ENCODE data around the gene SNRPB. TPM values are rescaled to one million over a fixed set of nuclear protein-coding genes. Genes with fewer than 3 reads are reported as not detected.

SNRPB gene
- total RNA-seq, 2 donors from 2014 or later: 316 to 325 TPM

- Mint-ChIP-seq H3K27ac (no peak overlapping the region), H3K4me1 (ENCODE audit: low read depth in 2 of 2) (no peaks in the 10 kb centered on the region), H3K9me3 (no peaks in the 10 kb centered on the region), H3K36me3 (no peaks in the 10 kb centered on the region), H3K27me3 (peaks cover 23 to 37% of the 10 kb centered on the region in 2 donors), H3K4me3 (no peak overlapping the region)
- ATAC-seq: no peak
- DNase-seq (ENCODE audit: low spot score): no peak
Observed at GRCh38 chr20:2430538-2430937, 40.1 kb downstream of the SNRPB start.

GRCh38 chr20:2429051-2429450, 41.5 kb downstream of the SNRPB start:
- no peak for DNase-seq (ENCODE audit: low spot score)
- no peak for ATAC-seq
- no peaks in the 10 kb centered on the region for H3K9me3 Mint-ChIP-seq
- H3K4me3 Mint-ChIP-seq: no peak overlapping the region
- H3K36me3 Mint-ChIP-seq: no peaks in the 10 kb centered on the region
- H3K27ac Mint-ChIP-seq: no peak overlapping the region
- peaks cover 26 to 37% of the 10 kb centered on the region in 2 donors for H3K27me3 Mint-ChIP-seq
- H3K4me1 Mint-ChIP-seq (ENCODE audit: low read depth in 2 of 2): no peaks in the 10 kb centered on the region

- no peak for DNase-seq (ENCODE audit: low spot score)
- no peaks in the 10 kb centered on the region for H3K4me1 Mint-ChIP-seq (ENCODE audit: low read depth in 2 of 2)
- ATAC-seq: no peak
- H3K4me3 Mint-ChIP-seq: no peak overlapping the region
- H3K36me3 Mint-ChIP-seq: no peaks in the 10 kb centered on the region
- H3K27me3 Mint-ChIP-seq: peaks cover 30 to 37% of the 10 kb centered on the region in 2 donors
- no peaks in the 10 kb centered on the region for H3K9me3 Mint-ChIP-seq
- H3K27ac Mint-ChIP-seq: no peak overlapping the region
Observed at GRCh38 chr20:2421247-2421646, 49.3 kb downstream of the SNRPB start.

- H3K4me1 Mint-ChIP-seq (ENCODE audit: low read depth in 2 of 2): no peaks in the 10 kb centered on the region
- DNase-seq (ENCODE audit: low spot score): no peak
- no peak overlapping the region for H3K27ac Mint-ChIP-seq
- no peak for ATAC-seq
- no peak overlapping the region for H3K4me3 Mint-ChIP-seq
- H3K27me3 Mint-ChIP-seq: peaks cover 29 to 35% of the 10 kb centered on the region in 2 donors
- no peaks in the 10 kb centered on the region for H3K36me3 Mint-ChIP-seq
- no peaks in the 10 kb centered on the region for H3K9me3 Mint-ChIP-seq
Observed at GRCh38 chr20:2420510-2420909, 50.1 kb downstream of the SNRPB start.

GRCh38 chr20:2418388-2418787, 52.2 kb downstream of the SNRPB start:
- Mint-ChIP-seq H3K27me3 (peaks cover 33 to 47% of the 10 kb centered on the region in 2 donors), H3K4me1 (ENCODE audit: low read depth in 2 of 2) (no peaks in the 10 kb centered on the region), H3K36me3 (no peaks in the 10 kb centered on the region), H3K9me3 (no peaks in the 10 kb centered on the region), H3K27ac (no peak overlapping the region), H3K4me3 (no peak overlapping the region)
- DNase-seq (ENCODE audit: low spot score): no peak
- ATAC-seq: no peak

- H3K4me3 Mint-ChIP-seq: no peak overlapping the region
- no peak overlapping the region for H3K27ac Mint-ChIP-seq
- H3K36me3 Mint-ChIP-seq: no peaks in the 10 kb centered on the region
- peaks cover 35 to 56% of the 10 kb centered on the region in 2 donors for H3K27me3 Mint-ChIP-seq
- no peaks in the 10 kb centered on the region for H3K4me1 Mint-ChIP-seq (ENCODE audit: low read depth in 2 of 2)
- no peak for DNase-seq (ENCODE audit: low spot score)
- ATAC-seq: peak in 1 of 2 donors; percentile 61
- no peaks in the 10 kb centered on the region for H3K9me3 Mint-ChIP-seq
Observed at GRCh38 chr20:2417213-2417541, 53.4 kb downstream of the SNRPB start.

GRCh38 chr20:2416541-2417212, 53.9 kb downstream of the SNRPB start:
- no peaks in the 10 kb centered on the region for H3K4me1 Mint-ChIP-seq (ENCODE audit: low read depth in 2 of 2)
- peaks cover 36 to 58% of the 10 kb centered on the region in 2 donors for H3K27me3 Mint-ChIP-seq
- ATAC-seq (no peak), DNase-seq (ENCODE audit: low spot score) (no peak)
- H3K4me3 Mint-ChIP-seq: no peak overlapping the region
- no peaks in the 10 kb centered on the region for H3K36me3 Mint-ChIP-seq
- H3K9me3 Mint-ChIP-seq: no peaks in the 10 kb centered on the region
- no peak overlapping the region for H3K27ac Mint-ChIP-seq

Other genes starting within 250 kb of the SNRPB start
- not detected for gene TGM3, start 174.8 kb downstream of the SNRPB start, total RNA-seq
- gene TGM6, start 89.9 kb downstream of the SNRPB start, total RNA-seq: not detected
- 10 to 100 TPM in 1 of 2 donors, 1 to 10 TPM in 1; 6.8 to 21.1 TPM for gene ZNF343, start 38.1 kb upstream of the SNRPB start, total RNA-seq
- gene TMC2, start 65.8 kb upstream of the SNRPB start, total RNA-seq: not detected
- 100 to 1,000 TPM; 424 to 981 TPM for gene NOP56, start 181.8 kb upstream of the SNRPB start, total RNA-seq
- 100 to 1,000 TPM; 114 to 120 TPM for gene IDH3B, start 193.4 kb upstream of the SNRPB start, total RNA-seq
- gene EBF4, start 222.0 kb upstream of the SNRPB start, total RNA-seq: 10 to 100 TPM; 14.8 to 31.4 TPM

All from natural killer cell treated with Interleukin-12 subunit alpha and Interleukin-12 subunit beta and Interleukin-15 and Interleukin-18, amount 100 ng/mL, for 72 hours (primary cell).